AG04450 (cell line): ENCODE results near the gene TNFAIP2. TPM values are rescaled to one million over a fixed set of nuclear protein-coding genes. Genes with fewer than 3 reads are reported as not detected.
"Not testable (repeated sequence)": the region's sequence is repeated elsewhere in the genome, so short reads cannot be mapped to it uniquely, and the experiment has no call there.

Experiments used
- CTCF ChIA-PET: fragments of 300-600, 350-600 bp; formaldehyde crosslinking; extraction: SDS; loops from one replicate; lab custom pipeline; 2022; ENCODE audit warnings: antibody characterized with exemption, inconsistent platforms; lab: Charles Lee
- POLR2A ChIA-PET: fragments of 350-600 bp; formaldehyde crosslinking; extraction: SDS; loops from one replicate; lab custom pipeline; 2021; ENCODE audit warnings: antibody characterized with exemption, inconsistent platforms; lab: Yijun Ruan, JAX
- DNase-seq: peaks from one replicate; pipeline ENCODE4 v3.0.0-alpha.2; 2011; ENCODE audit warnings: low read depth, low spot score
- H3K27ac ChIP-seq: one replicate; pipeline ENCODE4 v1.5.1; 2012; ENCODE audit warnings: low read depth, low read length, control low read depth
- H3K27me3 ChIP-seq: one replicate; pipeline ENCODE4 v1.6.0; 2012; ENCODE audit warnings: low read length; ENCODE audit not compliant: control insufficient read depth, insufficient read depth
- H3K4me3 ChIP-seq: 2 replicates; pipeline ENCODE4 v1.5.1; 2011; ENCODE audit warnings: mild to moderate bottlenecking, low read depth, low read length, control low read depth
- H3K9me3 ChIP-seq: 2 replicates; pipeline ENCODE4 v1.5.1; 2012; ENCODE audit warnings: low read length; ENCODE audit not compliant: control insufficient read depth, insufficient read depth
- polyA plus RNA-seq: library from polyadenylated mRNA; depleted of rRNA; stranded (reverse); fragments of >200 nt; gene quantifications from 2 replicates; pipeline ENCODE4 v1.2.3, GENCODE V29; 2011
- TF ChIP-seq, protein P1 (sequence below): IDR thresholded peaks from 2 replicates; pipeline ENCODE4 v1.5.1; 2011; ENCODE audit warnings: low read depth, low read length, control low read depth, inconsistent platforms

Gene TNFAIP2
- polyA plus RNA-seq, 1 experiment: 15.3 TPM

DNA sequence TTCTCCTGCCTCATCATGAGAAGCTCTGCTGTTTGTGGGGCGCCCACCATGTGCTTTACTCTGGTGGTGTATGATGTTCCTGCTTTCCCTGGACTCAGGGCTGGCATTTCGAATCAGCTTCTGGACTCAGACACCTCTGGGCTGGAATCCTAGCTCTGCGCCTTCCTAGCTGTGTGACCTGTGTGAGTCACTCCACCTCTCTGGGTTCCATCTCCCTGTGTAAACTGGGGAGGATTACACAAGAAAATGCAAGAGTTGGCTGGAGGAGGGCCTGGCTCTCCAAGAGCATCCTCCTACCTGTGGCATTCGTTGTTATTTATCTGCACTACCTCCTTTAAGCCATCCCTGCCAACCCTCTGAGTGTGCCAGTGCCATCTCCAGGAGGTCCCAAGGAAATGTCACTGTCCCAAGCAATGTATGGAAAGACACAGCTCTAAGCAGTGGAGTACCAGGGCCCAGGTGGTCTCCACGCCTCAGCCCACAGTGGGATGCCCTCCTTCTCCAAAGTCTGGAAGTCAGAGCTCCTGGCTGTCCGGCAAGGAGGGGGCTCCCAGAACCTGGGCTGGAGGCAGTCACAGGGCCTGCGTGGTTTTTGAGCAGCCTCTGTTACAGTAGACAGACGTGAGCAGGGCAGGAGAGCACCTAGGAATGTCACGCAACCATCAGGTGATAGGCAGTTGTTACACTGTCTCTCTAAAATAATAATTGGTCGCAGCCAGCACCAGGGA lies 7.3 kb upstream of the TNFAIP2 start:
- CTCF ChIA-PET: interaction anchor here (2.1 kb wide), 1 partner anchor 11 kb away, joined by 15 read pairs; no protein-coding TSS in a partner anchor
- Histone ChIP-seq H3K27me3 (no peaks in the 10 kb centered on the region), H3K27ac (no peak overlapping the region), H3K9me3 (no peaks in the 10 kb centered on the region; the same call in 1 of the 2 replicates), H3K4me3 (no peak overlapping the region)
- no peak for DNase-seq
- POLR2A ChIA-PET: no interaction called here
- TF ChIP-seq, protein P1, sequence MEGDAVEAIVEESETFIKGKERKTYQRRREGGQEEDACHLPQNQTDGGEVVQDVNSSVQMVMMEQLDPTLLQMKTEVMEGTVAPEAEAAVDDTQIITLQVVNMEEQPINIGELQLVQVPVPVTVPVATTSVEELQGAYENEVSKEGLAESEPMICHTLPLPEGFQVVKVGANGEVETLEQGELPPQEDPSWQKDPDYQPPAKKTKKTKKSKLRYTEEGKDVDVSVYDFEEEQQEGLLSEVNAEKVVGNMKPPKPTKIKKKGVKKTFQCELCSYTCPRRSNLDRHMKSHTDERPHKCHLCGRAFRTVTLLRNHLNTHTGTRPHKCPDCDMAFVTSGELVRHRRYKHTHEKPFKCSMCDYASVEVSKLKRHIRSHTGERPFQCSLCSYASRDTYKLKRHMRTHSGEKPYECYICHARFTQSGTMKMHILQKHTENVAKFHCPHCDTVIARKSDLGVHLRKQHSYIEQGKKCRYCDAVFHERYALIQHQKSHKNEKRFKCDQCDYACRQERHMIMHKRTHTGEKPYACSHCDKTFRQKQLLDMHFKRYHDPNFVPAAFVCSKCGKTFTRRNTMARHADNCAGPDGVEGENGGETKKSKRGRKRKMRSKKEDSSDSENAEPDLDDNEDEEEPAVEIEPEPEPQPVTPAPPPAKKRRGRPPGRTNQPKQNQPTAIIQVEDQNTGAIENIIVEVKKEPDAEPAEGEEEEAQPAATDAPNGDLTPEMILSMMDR: no peak

DNA sequence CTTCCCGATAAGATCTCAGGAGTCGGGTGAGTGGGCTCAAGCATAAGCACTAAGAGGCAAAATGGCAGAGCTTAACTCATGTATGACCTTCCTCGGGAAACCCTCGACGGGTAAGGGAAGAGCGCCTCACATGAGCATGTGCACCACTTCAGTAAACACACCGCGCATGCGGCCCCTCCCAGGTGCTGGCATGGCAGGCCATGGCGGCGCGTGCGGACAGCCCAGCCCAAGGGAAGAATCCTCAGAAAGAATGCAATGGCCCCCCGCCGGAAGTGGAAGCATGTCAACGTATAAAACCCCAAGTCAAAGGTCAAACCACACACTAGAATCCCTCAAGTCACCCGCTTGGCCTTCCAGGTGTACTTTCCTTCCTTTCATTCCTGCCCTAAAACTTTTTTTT lies 6.6 kb upstream of the TNFAIP2 start:
- TF ChIP-seq, protein P1: no peak
- H3K9me3 ChIP-seq: no peaks in the 10 kb centered on the region; the same call in 1 of the 2 replicates
- ChIA-PET POLR2A (no interaction called here), CTCF (interaction anchor here (2.1 kb wide), 1 partner anchor 12 kb away, joined by 15 read pairs; no protein-coding TSS in a partner anchor)
- H3K27ac ChIP-seq: no peak overlapping the region
- H3K4me3 ChIP-seq: no peak overlapping the region
- no peaks in the 10 kb centered on the region for H3K27me3 ChIP-seq
- no peak for DNase-seq

DNA sequence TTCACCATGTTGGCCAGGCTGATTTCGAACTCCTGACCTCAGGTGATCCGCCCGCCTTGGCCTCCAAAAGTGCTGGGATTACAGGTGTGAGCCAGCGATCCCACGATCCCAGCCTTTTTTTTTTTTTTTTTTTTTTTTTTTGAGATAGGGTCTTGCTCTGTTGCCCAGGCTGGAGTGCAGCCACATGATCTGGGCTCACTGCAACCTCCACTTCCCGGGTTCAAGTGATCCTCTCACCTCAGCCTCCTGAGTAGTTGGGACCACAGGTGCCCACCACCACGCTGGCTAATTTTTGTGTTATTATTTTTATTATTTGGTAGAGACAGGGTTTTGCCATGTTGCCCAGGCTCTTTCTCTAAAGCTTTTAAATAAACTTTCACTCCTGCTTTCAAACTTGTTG lies 5.8 kb upstream of the TNFAIP2 start:
- ChIA-PET CTCF (interaction anchor here (1.7 kb wide), 1 partner anchor 12 kb away, joined by 6 read pairs; no protein-coding TSS in a partner anchor), POLR2A (interaction anchor here (0.7 kb wide), 1 partner anchor 205 kb away, joined by 4 read pairs; no protein-coding TSS in a partner anchor)
- H3K4me3 ChIP-seq: not testable (repeated sequence)

DNA sequence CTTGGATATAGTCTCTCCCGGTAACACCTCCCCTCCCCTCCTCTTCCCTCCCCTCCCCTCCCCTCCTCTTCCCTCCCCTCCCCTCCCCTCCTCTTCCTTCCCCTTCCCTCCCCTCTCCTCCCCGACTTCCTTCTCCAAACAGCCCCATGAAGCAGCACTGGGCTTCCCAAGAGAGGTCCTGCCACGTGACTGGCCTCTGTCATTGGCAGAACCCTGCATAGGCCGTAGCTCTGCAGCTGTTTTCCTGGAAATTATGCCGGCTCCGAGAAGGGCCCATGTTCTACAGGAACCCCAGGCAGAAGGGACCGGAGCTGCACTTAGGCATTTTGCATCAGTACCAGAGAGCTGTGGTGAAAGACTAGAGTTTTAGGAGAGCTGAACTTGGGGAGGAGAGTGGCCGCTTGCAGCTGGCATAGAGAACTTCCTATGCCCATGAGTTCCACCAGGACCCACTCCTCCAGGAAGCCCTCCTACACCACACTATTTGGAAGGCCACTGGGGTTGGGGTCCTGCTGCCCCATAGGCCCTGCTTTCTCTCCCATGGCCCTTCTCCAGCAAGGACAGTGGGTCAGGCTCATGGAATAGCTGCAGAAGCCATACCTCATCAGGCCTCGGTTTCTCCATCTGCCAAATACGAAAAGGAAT lies 5.1 kb upstream of the TNFAIP2 start:
- DNase-seq: no peak
- Histone ChIP-seq H3K27ac (no peak overlapping the region), H3K4me3 (no peak overlapping the region), H3K27me3 (no peaks in the 10 kb centered on the region), H3K9me3 (no peaks in the 10 kb centered on the region; the same call in 1 of the 2 replicates)
- POLR2A ChIA-PET: no interaction called here
- TF ChIP-seq, protein P1: no peak
- CTCF ChIA-PET: interaction anchor here (1.7 kb wide), 1 partner anchor 12 kb away, joined by 6 read pairs; no protein-coding TSS in a partner anchor

More for the DNA sequence above, 5.8 kb upstream of the TNFAIP2 start:
- H3K9me3 ChIP-seq, H3K27me3 ChIP-seq, DNase-seq, H3K27ac ChIP-seq: not testable (repeated sequence)

DNA sequence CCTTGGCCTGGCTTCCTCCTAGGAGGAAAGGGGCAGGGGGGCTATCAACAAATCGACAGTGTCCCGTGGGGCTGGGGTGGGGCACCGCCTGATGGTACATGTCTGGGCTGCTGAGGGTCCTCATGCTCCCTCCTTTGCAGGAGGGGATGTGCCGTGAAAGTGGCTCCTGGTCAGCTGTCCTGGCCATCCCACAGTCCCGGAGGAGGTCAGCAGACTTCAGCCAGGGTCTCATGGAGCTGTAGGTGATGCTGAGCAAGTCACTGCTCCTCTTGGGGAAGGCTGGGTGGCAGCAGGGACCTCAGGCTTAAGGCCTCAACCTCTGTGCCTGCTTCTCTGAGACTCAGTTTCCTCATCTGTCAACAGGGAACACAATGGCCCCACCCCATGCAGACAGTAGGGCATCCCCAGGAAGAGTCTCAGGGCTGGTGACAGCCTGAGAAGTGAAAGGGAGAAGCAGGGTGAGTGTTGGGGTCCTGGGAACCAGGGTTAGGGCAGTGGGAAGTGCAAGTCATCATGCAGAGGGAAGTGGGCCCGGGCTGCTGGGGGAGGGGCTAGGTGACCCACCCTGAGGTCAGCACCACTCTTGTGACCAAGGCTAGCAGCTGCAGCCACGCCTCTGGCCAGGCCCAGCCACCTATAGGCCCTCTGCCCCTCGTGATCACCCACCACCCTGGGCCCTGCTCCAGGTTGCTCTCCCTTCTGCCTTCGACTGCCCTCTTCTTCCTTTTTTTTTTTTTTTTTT lies 4.4 kb upstream of the TNFAIP2 start:
- no peak overlapping the region for H3K4me3 ChIP-seq
- H3K9me3 ChIP-seq: no peaks in the 10 kb centered on the region; the same call in 1 of the 2 replicates
- ChIA-PET POLR2A (no interaction called here), CTCF (interaction anchor here (1.7 kb wide), 1 partner anchor 13 kb away, joined by 6 read pairs; no protein-coding TSS in a partner anchor)
- TF ChIP-seq, protein P1: no peak
- DNase-seq: no peak
- no peak overlapping the region for H3K27ac ChIP-seq
- H3K27me3 ChIP-seq: peaks cover 2% of the 10 kb centered on the region

DNA sequence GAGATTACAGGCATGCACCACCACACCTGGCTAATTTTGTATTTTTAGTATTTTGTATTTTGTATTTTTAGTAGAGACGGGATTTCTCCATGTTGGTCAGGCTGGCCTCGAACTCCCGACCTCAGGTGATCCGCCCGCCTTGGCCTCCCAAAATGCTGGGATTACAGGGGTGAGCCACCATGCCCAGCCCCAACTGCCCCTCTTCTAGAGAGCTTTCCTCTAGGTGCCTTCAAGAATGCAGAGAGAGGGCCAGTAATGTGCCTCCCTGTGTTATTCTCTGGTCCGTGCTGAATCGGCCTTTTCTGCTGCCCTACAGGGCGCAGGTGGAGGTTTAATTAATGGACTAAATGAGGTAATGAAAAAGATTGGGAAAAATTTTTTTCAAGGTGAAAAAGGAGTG lies 3.7 kb upstream of the TNFAIP2 start:
- CTCF ChIA-PET, POLR2A ChIA-PET: not testable (repeated sequence)

More for the DNA sequence above, 3.7 kb upstream of the TNFAIP2 start:
- H3K4me3 ChIP-seq, H3K27ac ChIP-seq, H3K27me3 ChIP-seq, H3K9me3 ChIP-seq, DNase-seq: not testable (repeated sequence)
